Measurements from ENCODE around the gene ARPC3.
"Not testable (repeated sequence)": the region's sequence is repeated elsewhere in the genome, so short reads cannot be mapped to it uniquely, and the experiment has no call there.

DNA sequence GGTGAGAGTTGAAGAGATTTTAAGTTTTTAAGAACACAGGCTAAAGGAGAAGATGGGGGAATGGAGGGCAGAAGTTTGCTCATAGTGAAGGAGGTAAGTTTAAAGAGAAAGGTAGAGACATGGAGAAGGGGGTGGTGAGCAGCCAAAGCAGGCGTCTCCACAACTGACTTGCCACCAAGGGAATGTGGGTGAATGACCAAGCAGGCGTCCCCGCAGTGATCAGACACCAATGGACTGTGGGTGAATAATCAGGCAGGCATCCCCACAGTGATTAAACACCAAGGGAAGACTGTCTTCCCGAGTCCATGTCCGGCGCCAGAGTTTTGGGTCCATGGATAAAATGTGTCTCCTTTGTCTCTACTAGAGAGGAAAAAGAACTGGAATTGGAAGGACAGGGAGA, 40.1 kb downstream of the ARPC3 start:
- not testable (repeated sequence) for TF ChIP-seq CTCF (conservative IDR thresholded peaks at IDR 0.05; ENCODE audit: low read depth, low read length); POLR2A (IDR thresholded peaks at IDR 0.05; ENCODE audit: low read depth, low read length); ELK1 (IDR thresholded peaks at IDR 0.05; ENCODE audit: borderline replicate concordance, low read depth, low read length); MAZ (IDR thresholded peaks at IDR 0.05; ENCODE audit: borderline replicate concordance, low read depth, low read length); MXI1 (IDR thresholded peaks at IDR 0.05; ENCODE audit: borderline replicate concordance, low read depth, low read length); USF2 (IDR thresholded peaks at IDR 0.05; ENCODE audit: low read depth, low read length); RAD21 (IDR thresholded peaks at IDR 0.05; ENCODE audit: low read length); FOS (IDR thresholded peaks at IDR 0.05; ENCODE audit: low read depth, low read length); CEBPB (IDR thresholded peaks at IDR 0.05; ENCODE audit: low read depth, low read length)

All from IMR-90 (cell line).